ENCODE measurements around the gene TSPAN12.

Gene TSPAN12

DNA sequence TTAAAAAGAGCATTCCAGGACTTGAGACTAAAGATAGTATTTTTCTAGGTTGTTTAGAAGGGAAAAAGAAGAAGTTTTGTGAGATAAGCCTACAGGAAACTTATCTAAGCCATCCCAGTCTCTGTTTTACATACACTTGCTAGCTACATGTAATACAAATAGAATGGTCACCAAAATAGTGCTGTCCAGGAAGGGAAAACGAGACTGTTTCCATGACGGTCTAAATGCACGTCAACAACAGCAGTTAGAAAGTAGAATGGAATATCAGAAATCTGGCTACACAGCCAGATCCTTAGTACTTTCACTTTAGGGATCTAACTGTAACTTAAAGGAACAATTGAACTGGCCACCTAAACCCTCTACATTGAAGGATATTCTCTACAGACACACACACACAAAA lies 117.6 kb downstream of the TSPAN12 start:
- no peak for DNase-seq

DNA sequence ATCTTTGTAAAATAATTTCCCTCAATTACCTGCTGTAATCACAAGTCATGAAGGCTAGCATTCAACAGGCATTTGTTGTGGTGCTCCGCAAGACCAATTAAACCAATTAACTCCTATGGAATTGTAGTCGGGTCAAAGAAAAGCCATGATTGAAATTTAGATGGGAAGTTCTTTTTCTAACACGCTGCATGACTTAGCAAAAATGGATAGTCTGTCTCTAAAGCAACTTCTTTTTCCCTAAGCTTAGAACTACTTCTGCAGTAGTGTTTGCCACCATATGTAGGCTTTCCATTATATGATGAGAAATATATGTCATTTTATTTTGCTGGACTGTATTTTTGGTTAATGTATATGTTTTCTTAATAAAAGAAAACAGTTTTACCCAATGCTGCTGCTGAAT lies 119.1 kb downstream of the TSPAN12 start:
- DNase-seq, result no peak
